ENCODE results near the gene LEP.

Gene LEP

GRCh38 chr7:128205068-128205467 is 36.0 kb upstream of the LEP start:
- TF ChIP-seq CTCF (IDR thresholded peaks at IDR 0.05; ENCODE audit: insufficient read depth, low read depth, low read length, missing control alignments) = no peak
- no peak for DNase-seq (ENCODE audit: low read depth)
- no peak overlapping the region for H3K4me3 ChIP-seq (ENCODE audit: low read depth, low read length)

GRCh38 chr7:128206017-128206746 is 34.9 kb upstream of the LEP start:
- no peak for DNase-seq (ENCODE audit: low read depth)
- no peak for TF ChIP-seq CTCF (IDR thresholded peaks at IDR 0.05; ENCODE audit: insufficient read depth, low read depth, low read length, missing control alignments)
- H3K4me3 ChIP-seq (ENCODE audit: low read depth, low read length) = no peak overlapping the region

GRCh38 chr7:128206747-128207500 is 34.2 kb upstream of the LEP start:
- H3K4me3 ChIP-seq (ENCODE audit: low read depth, low read length) = no peak overlapping the region

GRCh38 chr7:128207609-128208008 is 33.5 kb upstream of the LEP start:
- H3K4me3 ChIP-seq (ENCODE audit: low read depth, low read length) = no peak overlapping the region
- DNase-seq (ENCODE audit: low read depth) = no peak
- no peak for TF ChIP-seq CTCF (IDR thresholded peaks at IDR 0.05; ENCODE audit: insufficient read depth, low read depth, low read length, missing control alignments)

More at GRCh38 chr7:128206747-128207500, 34.2 kb upstream of the LEP start:
- DNase-seq (ENCODE audit: low read depth) = no peak
- TF ChIP-seq CTCF (IDR thresholded peaks at IDR 0.05; ENCODE audit: insufficient read depth, low read depth, low read length, missing control alignments) = no peak

- peak; percentile 99 for TF ChIP-seq CTCF (IDR thresholded peaks at IDR 0.05; ENCODE audit: insufficient read depth, low read depth, low read length, missing control alignments)
- no peak overlapping the region for H3K4me3 ChIP-seq (ENCODE audit: low read depth, low read length)
- DNase-seq (ENCODE audit: low read depth) = peak; percentile 80
Measured at GRCh38 chr7:128209229-128210035, 31.6 kb upstream of the LEP start.

- TF ChIP-seq CTCF (IDR thresholded peaks at IDR 0.05; ENCODE audit: insufficient read depth, low read depth, low read length, missing control alignments) = no peak
- no peak for DNase-seq (ENCODE audit: low read depth)
- no peak overlapping the region for H3K4me3 ChIP-seq (ENCODE audit: low read depth, low read length)
Measured at GRCh38 chr7:128210036-128210347, 31.1 kb upstream of the LEP start.

Data from GM12865 (cell line).